Neural cell (in vitro differentiated cells): ENCODE data around the gene USF1.

ENCODE experiments used
- EP300 ChIP-seq: fragments of 450-650 bp; conservative IDR thresholded peaks from 2 replicates; pipeline ENCODE4 v1.6.1; 2014; ENCODE audit warnings: antibody characterized with exemption, mild to moderate bottlenecking, moderate library complexity; ENCODE audit not compliant: poor library complexity, severe bottlenecking
- EZH2 ChIP-seq: fragments of 200-600, 300-800 bp; shearing (Covaris generic), sonication (generic); IDR thresholded peaks from 2 replicates; pipeline ENCODE4 v1.6.1; 2014; ENCODE audit warnings: antibody characterized with exemption, low read length, borderline replicate concordance, mild to moderate bottlenecking; ENCODE audit not compliant: insufficient read depth, poor library complexity, severe bottlenecking

DNA sequence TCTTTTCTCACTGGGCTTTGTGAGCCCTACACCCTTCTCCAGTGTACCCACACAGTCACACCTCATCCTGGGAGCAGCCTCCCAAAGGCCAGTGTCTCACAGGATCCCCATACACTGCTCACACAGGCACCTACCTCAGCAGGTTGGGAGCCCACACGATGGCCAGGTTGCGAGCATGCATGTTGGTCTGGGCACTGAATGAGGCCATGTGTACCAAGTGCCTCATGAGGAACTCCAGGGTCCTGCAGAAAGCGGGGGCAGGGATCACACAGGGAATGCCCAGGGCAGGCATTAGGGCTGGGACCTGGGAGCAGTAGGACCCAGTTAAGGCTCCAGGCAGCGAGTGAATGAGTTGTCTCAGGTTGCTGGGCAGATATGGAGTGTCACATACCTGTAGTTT lies 8.5 kb upstream of the USF1 start:
- no peak for TF ChIP-seq EP300
- no peak for TF ChIP-seq EZH2
